Activated CD4-positive, CD25-positive, alpha-beta regulatory T cell treated with anti-CD3 and anti-CD28 coated beads, Interleukin-2, amount 50 U/mL, for 72 hours (primary cell): ENCODE measurements around the gene NFYC.
A peak's percentile ranks its signal among the peaks of the same experiment; 100 is the strongest.
"Not testable (repeated sequence)": the region's sequence is repeated elsewhere in the genome, so short reads cannot be mapped to it uniquely, and the experiment has no call there.

Experiments
- DNase-seq: peaks from one replicate; pipeline ENCODE4 v3.0.0; 2021

Gene NFYC

GRCh38 chr1:40708750-40709099 lies 17.2 kb downstream of the NFYC start:
- DNase-seq: no peak

GRCh38 chr1:40709100-40709801 lies 17.7 kb downstream of the NFYC start:
- DNase-seq: peak; percentile 36

- DNase-seq: no peak
Measured at GRCh38 chr1:40709802-40710278, 18.3 kb downstream of the NFYC start.

- DNase-seq: no peak
Measured at GRCh38 chr1:40710581-40711315, 19.2 kb downstream of the NFYC start.

GRCh38 chr1:40711465-40712404 lies 20.2 kb downstream of the NFYC start:
- DNase-seq: no peak

- no peak for DNase-seq
Measured at GRCh38 chr1:40712405-40712944, 21.0 kb downstream of the NFYC start.

GRCh38 chr1:40712997-40713396 lies 21.5 kb downstream of the NFYC start:
- no peak for DNase-seq

GRCh38 chr1:40715491-40716059 lies 24.1 kb downstream of the NFYC start:
- DNase-seq: no peak

GRCh38 chr1:40717065-40717464 lies 25.6 kb downstream of the NFYC start:
- no peak for DNase-seq

- no peak for DNase-seq
Measured at GRCh38 chr1:40717955-40718354, 26.5 kb downstream of the NFYC start.

GRCh38 chr1:40720493-40720892 lies 29.0 kb downstream of the NFYC start:
- DNase-seq: no peak

- DNase-seq: no peak
Measured at GRCh38 chr1:40722622-40723021, 31.1 kb downstream of the NFYC start.

GRCh38 chr1:40723196-40723955 lies 31.9 kb downstream of the NFYC start:
- DNase-seq: no peak

GRCh38 chr1:40727662-40728061 lies 36.2 kb downstream of the NFYC start:
- not testable (repeated sequence) for DNase-seq

- not testable (repeated sequence) for DNase-seq
Measured at GRCh38 chr1:40729316-40729862, 37.9 kb downstream of the NFYC start.

GRCh38 chr1:40732756-40733301 lies 41.3 kb downstream of the NFYC start:
- no peak for DNase-seq

- DNase-seq: no peak
Measured at GRCh38 chr1:40734882-40735628, 43.6 kb downstream of the NFYC start.

GRCh38 chr1:40736085-40736531 lies 44.6 kb downstream of the NFYC start:
- DNase-seq: no peak

GRCh38 chr1:40738831-40739230 lies 47.3 kb downstream of the NFYC start:
- no peak for DNase-seq

GRCh38 chr1:40739455-40740008 lies 48.0 kb downstream of the NFYC start:
- no peak for DNase-seq
